CD14-positive monocyte (primary cell): ENCODE data around the gene DOCK1. TPM values are rescaled to one million over a fixed set of nuclear protein-coding genes. Genes with fewer than 3 reads are reported as not detected.

Experiments used
- DNase-seq, 3 donors: peaks; one replicate each; pipeline ENCODE4 v3.0.0-alpha.2; 2011 to 2022
- H2AFZ ChIP-seq: 2 replicates; pipeline ENCODE4 v1.6.0; 2012; ENCODE audit warnings: mild to moderate bottlenecking, low read depth, low read length, inconsistent platforms; ENCODE audit not compliant: insufficient read depth, poor library complexity, severe bottlenecking
- H3K27ac ChIP-seq, 2 donors: 1 replicate in 1 of 2; 2 replicates in 1 of 2; pipeline ENCODE4 v1.5.1; 2012 to 2013; ENCODE audit warnings: low read length in 2 of 2, control low read depth in 1 of 2, inconsistent platforms in 1 of 2, low read depth in 1 of 2, mild to moderate bottlenecking in 1 of 2
- H3K27me3 ChIP-seq, 2 donors: one replicate each; pipeline versions ENCODE4 v1.6.0 to v1.6.1; 2011 to 2013; ENCODE audit warnings: low read length in 2 of 2; ENCODE audit not compliant: control insufficient read depth in 2 of 2, insufficient read depth in 2 of 2
- H3K36me3 ChIP-seq, 2 donors: replicated peaks in 1 of 2; 1 replicate in 1 of 2; 2 replicates in 1 of 2; pipeline versions ENCODE4 v1.5.1 to v1.6.1; 2012 to 2013; ENCODE audit warnings: low read length in 2 of 2, control low read depth in 1 of 2, inconsistent platforms in 1 of 2, mild to moderate bottlenecking in 1 of 2; ENCODE audit not compliant: insufficient read depth in 2 of 2, control insufficient read depth in 1 of 2
- H3K4me1 ChIP-seq, 2 donors: 1 replicate in 1 of 2; 2 replicates in 1 of 2; pipeline versions ENCODE4 v1.5.1 to v1.6.1; 2012 to 2013; ENCODE audit warnings: low read length in 2 of 2, control low read depth in 1 of 2, inconsistent platforms in 1 of 2, mild to moderate bottlenecking in 1 of 2, moderate library complexity in 1 of 2; ENCODE audit not compliant: insufficient read depth in 2 of 2, control insufficient read depth in 1 of 2
- H3K4me2 ChIP-seq: replicated peaks from 2 replicates; pipeline ENCODE3; 2012; ENCODE audit warnings: low read length, moderate library complexity, mild to moderate bottlenecking; ENCODE audit not compliant: poor library complexity, severe bottlenecking; ENCODE audit errors: extremely low read depth
- H3K4me3 ChIP-seq, 3 experiments: fragments of 200-600 bp in 1 of 3; sonication (generic) in 1 of 3; replicated peaks in 1 of 3; 1 replicate in 2 of 3; 2 replicates in 1 of 3; pipeline ENCODE4 v1.5.1; 2011 to 2013; ENCODE audit warnings: low read length in 3 of 3, mild to moderate bottlenecking in 3 of 3, control low read depth in 2 of 3, low read depth in 2 of 3, inconsistent platforms in 1 of 3, moderate library complexity in 1 of 3
- H3K79me2 ChIP-seq: 2 replicates; pipeline ENCODE4 v1.6.0; 2012; ENCODE audit warnings: mild to moderate bottlenecking, control low read depth, inconsistent platforms, low read length, moderate library complexity; ENCODE audit not compliant: insufficient read depth
- H3K9ac ChIP-seq: 2 replicates; pipeline ENCODE4 v1.6.0; 2017; ENCODE audit warnings: low read length, mild to moderate bottlenecking; ENCODE audit not compliant: insufficient read depth, poor library complexity, severe bottlenecking
- H3K9me3 ChIP-seq, 2 donors: replicated peaks in 1 of 2; 1 replicate in 1 of 2; 2 replicates in 1 of 2; pipeline versions ENCODE4 v1.5.1 to v1.6.1; 2012 to 2013; ENCODE audit warnings: low read length in 2 of 2, control low read depth in 1 of 2; ENCODE audit not compliant: control insufficient read depth in 1 of 2, insufficient read depth in 1 of 2
- H4K20me1 ChIP-seq: 2 replicates; pipeline ENCODE4 v1.6.0; 2012; ENCODE audit warnings: mild to moderate bottlenecking, low read length, control low read depth, moderate library complexity; ENCODE audit not compliant: insufficient read depth
- H3K27ac Mint-ChIP-seq, 7 donors: one replicate each; pipeline ENCODE4 v1.8.0; 2020; ENCODE audit warnings: mild to moderate bottlenecking in 7 of 7, mixed read lengths in 7 of 7, moderate library complexity in 6 of 7, inconsistent platforms in 2 of 7
- H3K27me3 Mint-ChIP-seq, 3 donors: one replicate each; pipeline ENCODE4 v1.8.0; 2021 to 2022; ENCODE audit warnings: low read depth in 3 of 3, mild to moderate bottlenecking in 3 of 3, mixed read lengths in 3 of 3, moderate library complexity in 3 of 3, inconsistent platforms in 1 of 3
- H3K36me3 Mint-ChIP-seq, 2 donors: one replicate each; pipeline ENCODE4 v1.8.0; 2020; ENCODE audit warnings: mixed read lengths in 2 of 2, inconsistent platforms in 1 of 2, mild to moderate bottlenecking in 1 of 2
- H3K4me1 Mint-ChIP-seq: one replicate; pipeline ENCODE4 v1.8.0; 2020; ENCODE audit warnings: mild to moderate bottlenecking, mixed read lengths
- H3K4me3 Mint-ChIP-seq, 2 donors: one replicate each; pipeline ENCODE4 v1.8.0; 2020; ENCODE audit warnings: mild to moderate bottlenecking in 2 of 2, mixed read lengths in 2 of 2, moderate library complexity in 1 of 2
- H3K9me3 Mint-ChIP-seq, 7 donors: one replicate each; pipeline ENCODE4 v1.8.0; 2020 to 2022; ENCODE audit warnings: mixed read lengths in 7 of 7, mild to moderate bottlenecking in 6 of 7, moderate library complexity in 6 of 7, inconsistent platforms in 2 of 7
- WGBS: methylation state at CpG from one replicate; pipeline ENCODE4 v1.1.5; 2013; ENCODE audit warnings: missing lambda C conversion rate; ENCODE audit not compliant: insufficient coverage; 5-methylcytosine and 5-hydroxymethylcytosine counted together
- intact Hi-C, 2 donors: fragments of 100-400 bp; cut with micrococcal nuclease; formaldehyde crosslinking; loops; one replicate each; pipeline versions ENCODE4 v1.15.0 to v1.15.1; 2023
- polyA plus RNA-seq, 3 donors: library from polyadenylated mRNA; depleted of rRNA in 1 of 3; unstranded in 2 of 3; stranded (reverse) in 1 of 3; fragments of 300-500 nt in 2 of 3; fragments of >200 nt in 1 of 3; fragmentation: Illumina TruSeq in 2 of 3; gene quantifications; 1 replicate in 2 of 3; 2 replicates in 1 of 3; pipeline ENCODE4 v1.2.3, GENCODE V29; 2012 to 2021
- TF ChIP-seq, protein P1 (sequence below): fragments of 200-600 bp; IDR thresholded peaks from one replicate; pipeline ENCODE4 v1.8.0; 2022; ENCODE audit warnings: antibody characterized with exemption, mild to moderate bottlenecking

DOCK1 gene
- polyA plus RNA-seq, 3 donors: 0.31 to 0.35 TPM; not detected in 1

DNA sequence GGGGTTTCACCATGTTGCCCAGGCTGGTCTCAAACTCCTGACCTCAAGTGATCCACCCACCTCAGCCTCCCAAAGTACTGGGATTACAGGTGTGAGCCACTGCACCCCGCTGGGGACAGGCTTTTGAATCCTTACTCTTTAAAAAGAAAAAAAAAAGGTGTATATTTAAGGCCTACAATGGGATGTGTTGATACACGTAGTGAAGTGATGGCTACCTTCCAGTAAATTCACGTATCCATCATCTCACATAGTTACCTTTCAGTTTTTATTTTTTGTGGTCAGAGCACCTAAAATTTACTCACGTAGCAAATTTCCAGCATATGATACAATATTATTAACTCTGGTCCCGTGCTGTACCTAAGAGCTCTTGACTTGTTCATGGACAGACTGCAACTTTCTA is 410.7 kb downstream of the DOCK1 start:
- Mint-ChIP-seq H3K4me3 (no peak overlapping the region), H3K27me3 (peaks cover 0 to 3% (median 0%) of the 10 kb centered on the region in 3 donors), H3K27ac (no peak overlapping the region), H3K36me3 (no peaks in the 10 kb centered on the region), H3K4me1 (peaks cover 4% of the 10 kb centered on the region), H3K9me3 (peaks cover 0 to 3% (median 1%) of the 10 kb centered on the region in 7 donors)
- Histone ChIP-seq H2AFZ (no peak overlapping the region), H3K79me2 (no peaks in the 10 kb centered on the region), H3K9ac (no peak overlapping the region), H3K27ac (no peak overlapping the region), H3K4me3 (no peak overlapping the region), H3K4me2 (no peak overlapping the region), H4K20me1 (no peaks in the 10 kb centered on the region), H3K4me1 (no peaks in the 10 kb centered on the region), H3K9me3 (no peaks in the 10 kb centered on the region), H3K27me3 (no peaks in the 10 kb centered on the region), H3K36me3 (no peaks in the 10 kb centered on the region)
- DNase-seq: no peak
- TF ChIP-seq, protein P1, sequence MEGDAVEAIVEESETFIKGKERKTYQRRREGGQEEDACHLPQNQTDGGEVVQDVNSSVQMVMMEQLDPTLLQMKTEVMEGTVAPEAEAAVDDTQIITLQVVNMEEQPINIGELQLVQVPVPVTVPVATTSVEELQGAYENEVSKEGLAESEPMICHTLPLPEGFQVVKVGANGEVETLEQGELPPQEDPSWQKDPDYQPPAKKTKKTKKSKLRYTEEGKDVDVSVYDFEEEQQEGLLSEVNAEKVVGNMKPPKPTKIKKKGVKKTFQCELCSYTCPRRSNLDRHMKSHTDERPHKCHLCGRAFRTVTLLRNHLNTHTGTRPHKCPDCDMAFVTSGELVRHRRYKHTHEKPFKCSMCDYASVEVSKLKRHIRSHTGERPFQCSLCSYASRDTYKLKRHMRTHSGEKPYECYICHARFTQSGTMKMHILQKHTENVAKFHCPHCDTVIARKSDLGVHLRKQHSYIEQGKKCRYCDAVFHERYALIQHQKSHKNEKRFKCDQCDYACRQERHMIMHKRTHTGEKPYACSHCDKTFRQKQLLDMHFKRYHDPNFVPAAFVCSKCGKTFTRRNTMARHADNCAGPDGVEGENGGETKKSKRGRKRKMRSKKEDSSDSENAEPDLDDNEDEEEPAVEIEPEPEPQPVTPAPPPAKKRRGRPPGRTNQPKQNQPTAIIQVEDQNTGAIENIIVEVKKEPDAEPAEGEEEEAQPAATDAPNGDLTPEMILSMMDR: no peak
- 80% methylated on average over 1 of the region's 5 CpGs for WGBS
- intact Hi-C loops: no loop called here

DNA sequence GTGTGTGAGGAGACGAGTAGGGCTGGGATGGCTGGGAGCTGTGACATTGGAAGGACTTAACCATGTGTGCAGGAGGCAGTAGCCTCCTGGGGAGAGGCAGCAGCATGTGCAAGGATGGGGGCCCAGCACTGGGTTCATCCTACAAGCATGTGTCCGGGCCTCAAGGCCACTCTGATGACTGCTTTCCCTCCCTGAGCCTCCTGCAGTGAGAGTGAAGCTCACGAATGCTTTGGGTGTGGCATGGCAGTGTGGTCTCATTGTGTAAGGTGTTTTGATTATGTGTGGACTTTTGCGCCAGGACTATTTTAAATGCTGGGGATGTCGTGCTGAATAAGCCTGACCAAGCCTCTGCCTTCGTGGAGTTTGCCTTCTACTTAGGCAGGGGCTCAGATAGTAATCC is 413.2 kb downstream of the DOCK1 start:
- Mint-ChIP-seq H3K4me3 (no peak overlapping the region), H3K36me3 (no peaks in the 10 kb centered on the region), H3K9me3 (peaks cover 0 to 3% (median 2%) of the 10 kb centered on the region in 7 donors), H3K4me1 (peaks cover 4% of the 10 kb centered on the region), H3K27ac (no peak overlapping the region), H3K27me3 (peaks cover 0 to 1% (median 0%) of the 10 kb centered on the region in 3 donors)
- intact Hi-C loops: no loop called here
- H2AFZ ChIP-seq: no peak overlapping the region
- H4K20me1 ChIP-seq: no peaks in the 10 kb centered on the region
- no peaks in the 10 kb centered on the region for H3K27me3 ChIP-seq
- H3K9ac ChIP-seq: no peak overlapping the region
- H3K4me3 ChIP-seq: no peak overlapping the region
- DNase-seq: no peak
- no peaks in the 10 kb centered on the region for H3K79me2 ChIP-seq
- H3K9me3 ChIP-seq: no peaks in the 10 kb centered on the region
- H3K4me2 ChIP-seq: no peak overlapping the region
- H3K36me3 ChIP-seq: no peaks in the 10 kb centered on the region
- no peaks in the 10 kb centered on the region for H3K4me1 ChIP-seq
- 92% methylated on average over 5 of the region's 6 CpGs for WGBS
- TF ChIP-seq, protein P1: no peak
- H3K27ac ChIP-seq: no peak overlapping the region
